GM23248 (cell line): ENCODE data around the gene FAM221B. TPM values are rescaled to one million over a fixed set of nuclear protein-coding genes. Genes with fewer than 3 reads are reported as not detected.

Source experiments
- DNase-seq: peaks from one replicate; pipeline ENCODE4 v3.0.0-alpha.2; 2015
- H2AFZ ChIP-seq: fragments of 200-600 bp; sonication (generic); 2 replicates; pipeline ENCODE4 v1.6.1; 2016; ENCODE audit warnings: antibody characterized with exemption
- H3F3A ChIP-seq: fragments of 200-600 bp; sonication (generic); 2 replicates; pipeline ENCODE4 v1.6.1; 2016; ENCODE audit warnings: mild to moderate bottlenecking, antibody characterized with exemption, mixed run types; ENCODE audit not compliant: insufficient read depth
- H3K27ac ChIP-seq: fragments of 200-600 bp; sonication (generic); 2 replicates; pipeline ENCODE4 v1.5.1; 2016; ENCODE audit warnings: mild to moderate bottlenecking
- H3K27me3 ChIP-seq: fragments of 200-600 bp; sonication (generic); replicated peaks from 2 replicates; pipeline ENCODE4 v1.6.1; 2016; ENCODE audit warnings: mild to moderate bottlenecking; ENCODE audit not compliant: insufficient read depth
- H3K36me3 ChIP-seq: fragments of 200-600 bp; sonication (generic); 2 replicates; pipeline ENCODE4 v1.6.1; 2016; ENCODE audit warnings: low read depth, mild to moderate bottlenecking
- H3K4me1 ChIP-seq: fragments of 200-600 bp; sonication (generic); 2 replicates; pipeline ENCODE4 v1.6.1; 2016; ENCODE audit warnings: mild to moderate bottlenecking; ENCODE audit not compliant: insufficient read depth
- H3K4me2 ChIP-seq: fragments of 200-600 bp; sonication (generic); one replicate; pipeline ENCODE4 v1.6.1; 2016; ENCODE audit warnings: mild to moderate bottlenecking; ENCODE audit not compliant: unreplicated experiment
- H3K4me3 ChIP-seq: fragments of 200-600 bp; sonication (generic); 2 replicates; pipeline ENCODE4 v1.5.1; 2016; ENCODE audit warnings: mild to moderate bottlenecking
- H3K79me2 ChIP-seq: fragments of 200-600 bp; sonication (generic); 2 replicates; pipeline ENCODE4 v1.6.1; 2016; ENCODE audit warnings: mild to moderate bottlenecking; ENCODE audit not compliant: insufficient read depth
- H3K9ac ChIP-seq: fragments of 200-600 bp; sonication (generic); 2 replicates; pipeline ENCODE4 v1.6.1; 2016; ENCODE audit warnings: mild to moderate bottlenecking
- H3K9me2 ChIP-seq: fragments of 200-600 bp; sonication (generic); 2 replicates; pipeline ENCODE4 v1.6.1; 2016; ENCODE audit warnings: mixed run types, mild to moderate bottlenecking, moderate library complexity; ENCODE audit not compliant: insufficient read depth
- H3K9me3 ChIP-seq: fragments of 200-600 bp; sonication (generic); one replicate; pipeline ENCODE4 v1.6.1; 2017; ENCODE audit warnings: low read depth
- H4K20me1 ChIP-seq: fragments of 200-600 bp; sonication (generic); 2 replicates; pipeline ENCODE4 v1.6.0; 2016; ENCODE audit not compliant: insufficient read depth
- EZH2 ChIP-seq: fragments of 200-600 bp; sonication (generic); IDR thresholded peaks from 2 replicates; pipeline ENCODE4 v1.6.1; 2018; ENCODE audit warnings: antibody characterized with exemption, mild to moderate bottlenecking; ENCODE audit not compliant: insufficient read depth, poor library complexity, severe bottlenecking
- EZH2phosphoT487 ChIP-seq: fragments of 200-600 bp; sonication (generic); IDR thresholded peaks from 2 replicates; pipeline ENCODE4 v1.6.1; 2018; ENCODE audit warnings: antibody characterized with exemption, moderate library complexity, mild to moderate bottlenecking, low read depth; ENCODE audit not compliant: insufficient read depth
- WGBS, 2 experiments: methylation state at CpG; one replicate each; pipeline ENCODE4 v1.1.6; 2015 to 2017; ENCODE audit warnings: low lambda C conversion rate in 2 of 2, low coverage in 1 of 2; ENCODE audit errors: missing lambda C conversion rate in 2 of 2; 5-methylcytosine and 5-hydroxymethylcytosine counted together
- in situ Hi-C: fragments of 300-500 bp; cut with MboI; formaldehyde crosslinking; loops from 2 replicates; pipeline ENCODE4 v1.15.0; 2020
- polyA plus RNA-seq: library from polyadenylated mRNA; unstranded; fragments of >200 nt; fragmentation: Nextera tagmentation; extraction: Ambion mirVana; gene quantifications from 2 replicates; pipeline ENCODE4 v1.2.1, GENCODE V29; 2016
- total RNA-seq: library from RNA; depleted of rRNA; stranded (reverse); fragments of >200 nt; shearing (Covaris generic); gene quantifications from 2 replicates; pipeline ENCODE4 v1.2.3, GENCODE V29; 2014

Gene FAM221B
- total and polyA plus RNA-seq, 2 experiments from 2014 or later = not detected

- no peak overlapping the region for H3K27ac ChIP-seq
- no peaks in the 10 kb centered on the region for H3K36me3 ChIP-seq
- in situ Hi-C loops = loop anchor here (10.0 kb wide), 1 partner anchor 101 kb away; no protein-coding TSS in a partner anchor
- H3K9me3 ChIP-seq = no peaks in the 10 kb centered on the region
- no peak for DNase-seq
- TF ChIP-seq EZH2phosphoT487 (no peak), EZH2 (no peak)
- H3K9me2 ChIP-seq = no peaks in the 10 kb centered on the region
- H3K9ac ChIP-seq = no peak overlapping the region
- H3K4me2 ChIP-seq = no peak overlapping the region
- no peaks in the 10 kb centered on the region for H3K79me2 ChIP-seq
- no peaks in the 10 kb centered on the region for H3F3A ChIP-seq
- no peaks in the 10 kb centered on the region for H4K20me1 ChIP-seq
- H3K27me3 ChIP-seq = peaks cover 25% of the 10 kb centered on the region
- no peak overlapping the region for H2AFZ ChIP-seq
- no peak overlapping the region for H3K4me3 ChIP-seq
- no peaks in the 10 kb centered on the region for H3K4me1 ChIP-seq
Measured at GRCh38 chr9:35783418-35783817, 45.1 kb downstream of the FAM221B start.

- WGBS, 2 experiments = 66 to 75% methylated on average over 2 of the region's 2 CpGs
- TF ChIP-seq EZH2 (no peak), EZH2phosphoT487 (no peak)
- no peaks in the 10 kb centered on the region for H4K20me1 ChIP-seq
Measured at GRCh38 chr9:35781066-35781465, 47.5 kb downstream of the FAM221B start.

GRCh38 chr9:35778496-35778895 is 50.0 kb downstream of the FAM221B start:
- H3K36me3 ChIP-seq = no peaks in the 10 kb centered on the region
- H3K9me3 ChIP-seq = no peaks in the 10 kb centered on the region
- H3K9ac ChIP-seq = no peak overlapping the region
- H3F3A ChIP-seq = no peaks in the 10 kb centered on the region
- H3K79me2 ChIP-seq = no peaks in the 10 kb centered on the region
- H3K27ac ChIP-seq = no peak overlapping the region
- H3K4me1 ChIP-seq = no peaks in the 10 kb centered on the region
- no peaks in the 10 kb centered on the region for H3K9me2 ChIP-seq
- no peak overlapping the region for H3K4me2 ChIP-seq
- no peak overlapping the region for H3K4me3 ChIP-seq
- 64 to 68% methylated on average over 3 of the region's 3 CpGs for WGBS, 2 experiments
- H2AFZ ChIP-seq = no peak overlapping the region
- no peaks in the 10 kb centered on the region for H4K20me1 ChIP-seq
- no peak for DNase-seq
- no peak for TF ChIP-seq EZH2phosphoT487
- no peak for TF ChIP-seq EZH2
- in situ Hi-C loops = no loop called here
- peaks cover 27% of the 10 kb centered on the region for H3K27me3 ChIP-seq

More at GRCh38 chr9:35781066-35781465, 47.5 kb downstream of the FAM221B start:
- Histone ChIP-seq H3K9me2 (no peaks in the 10 kb centered on the region), H3K27ac (no peak overlapping the region), H3K4me2 (no peak overlapping the region), H3K27me3 (peaks cover 27% of the 10 kb centered on the region), H3K9ac (no peak overlapping the region), H3K79me2 (no peaks in the 10 kb centered on the region), H3K4me3 (no peak overlapping the region), H3F3A (no peaks in the 10 kb centered on the region), H3K9me3 (no peaks in the 10 kb centered on the region), H3K36me3 (no peaks in the 10 kb centered on the region), H3K4me1 (no peaks in the 10 kb centered on the region), H2AFZ (no peak overlapping the region)
- in situ Hi-C loops = loop anchor here (10.0 kb wide), 1 partner anchor 104 kb away; no protein-coding TSS in a partner anchor
- DNase-seq = no peak

GRCh38 chr9:35776018-35776417 is 52.5 kb downstream of the FAM221B start:
- in situ Hi-C loops = no loop called here
- Histone ChIP-seq H3K79me2 (no peaks in the 10 kb centered on the region), H2AFZ (no peak overlapping the region), H3K9me3 (no peaks in the 10 kb centered on the region), H3K27me3 (peaks cover 27% of the 10 kb centered on the region), H3K4me3 (no peak overlapping the region), H3K27ac (no peak overlapping the region), H3K9me2 (no peaks in the 10 kb centered on the region), H3F3A (peaks cover 7% of the 10 kb centered on the region; the same call in 1 of the 2 replicates), H4K20me1 (no peaks in the 10 kb centered on the region), H3K4me2 (no peak overlapping the region), H3K9ac (no peak overlapping the region), H3K36me3 (no peaks in the 10 kb centered on the region), H3K4me1 (peaks cover 7% of the 10 kb centered on the region)
- TF ChIP-seq EZH2phosphoT487 (no peak), EZH2 (no peak)
- WGBS, 2 experiments = 82 to 94% methylated on average over 4 of the region's 4 CpGs
- DNase-seq = no peak
